Adrenal gland (tissue), 12 donors: ENCODE measurements around the gene DDI2. TPM values are rescaled to one million over a fixed set of nuclear protein-coding genes. Genes with fewer than 3 reads are reported as not detected.
A peak's percentile ranks its signal among the peaks of the same experiment; 100 is the strongest.

Source experiments
- DNase-seq, 7 donors: peaks; one replicate each; pipeline ENCODE4 v3.0.0-alpha.2; 2019 to 2020
- H3K27ac ChIP-seq, 5 donors: fragments of 200-600 bp; sonication (generic) in 4 of 5; 1 replicate in 3 of 5; 2 replicates in 2 of 5; pipeline versions ENCODE4 v1.5.1 to v1.8.0; 2016 to 2020; ENCODE audit warnings: mild to moderate bottlenecking in 1 of 5
- H3K27me3 ChIP-seq: fragments of 200-600 bp; 2 replicates; pipeline ENCODE4 v1.8.0; 2021
- H3K36me3 ChIP-seq, 2 donors: fragments of 200-600 bp; replicated peaks in 1 of 2; 1 replicate in 1 of 2; 2 replicates in 1 of 2; pipeline versions ENCODE4 v1.5.1 to v1.8.0; 2018 to 2022
- H3K4me1 ChIP-seq, 2 donors: fragments of 200-600 bp; replicated peaks in 1 of 2; 1 replicate in 1 of 2; 2 replicates in 1 of 2; pipeline versions ENCODE4 v1.5.1 to v1.8.0; 2018 to 2021
- H3K4me3 ChIP-seq, 4 donors: fragments of 200-600 bp; sonication (generic) in 3 of 4; one replicate each; pipeline ENCODE4 v1.5.1; 2016 to 2018
- H3K9me3 ChIP-seq, 3 donors: fragments of 200-600 bp; sonication (generic) in 1 of 3; replicated peaks in 1 of 3; 1 replicate in 2 of 3; 2 replicates in 1 of 3; pipeline versions ENCODE4 v1.5.1 to v1.8.0; 2016 to 2021
- CTCF ChIP-seq, 6 experiments: fragments of 450-650 bp in 4 of 6; fragments of 200-600 bp in 2 of 6; sonication (generic) in 1 of 6; IDR thresholded peaks; 1 replicate in 5 of 6; 2 replicates in 1 of 6; pipeline versions ENCODE4 v1.5.1 to v1.8.0; 2016 to 2021; ENCODE audit warnings: antibody characterized with exemption in 6 of 6, mild to moderate bottlenecking in 2 of 6, moderate library complexity in 1 of 6
- POLR2A ChIP-seq, 2 donors: fragments of 450-650 bp; IDR thresholded peaks; one replicate each; pipeline ENCODE4 v1.6.1; 2017; ENCODE audit warnings: antibody characterized with exemption in 2 of 2, mild to moderate bottlenecking in 2 of 2, moderate library complexity in 1 of 2
- WGBS, 4 donors: extraction: QIAGEN DNeasy Blood & Tissue Kit in 2 of 4; methylation state at CpG; one replicate each; pipeline versions ENCODE4 v1.1.5 to v1.1.7; 2013 to 2017; 5-methylcytosine and 5-hydroxymethylcytosine counted together
- intact Hi-C, 2 donors: fragments of 100-400 bp; cut with DNase I; formaldehyde crosslinking; loops; one replicate each; pipeline versions ENCODE4 v1.14.1 to v1.15.0; 2022 to 2023
- polyA plus RNA-seq, 3 donors: library from polyadenylated mRNA; stranded (reverse); fragments of 200-250 nt in 2 of 3; fragments of 350-450 nt in 1 of 3; fragmentation: Illumina TruSeq in 1 of 3; extraction: RNeasy Lipid Tissue Mini Kit (QIAGEN cat#74804) in 1 of 3; gene quantifications; one replicate each; pipeline ENCODE4 v1.2.3, GENCODE V29; 2013 to 2014
- total RNA-seq, 9 donors: library from RNA; depleted of rRNA in 4 of 9; stranded (reverse); fragments of >200 nt in 4 of 9; fragments of 120-200 nt in 1 of 9; fragmentation: NEBNext Ultra II Directional in 1 of 9; extraction: Animal tissue kit (Norgen Biotek cat#: 25700) in 1 of 9; gene quantifications; one replicate each; pipeline versions ENCODE4 v1.1.0 to v1.2.4, GENCODE V29; 2013 to 2023
- donor health status: healthy with polysubstance abuse.
- donor health status: Bipolar disorder and iron deficiency.
- donor health status: DM: yes; HTN: yes; CAD: no.
- donor health status: DM: no; HTN: no; CAD: no.
- donor health status: DM: no; HTN: no; CAD: no.
- donor health status: DM: yes; HTN: yes; CAD: no.

Gene DDI2
- total and polyA plus RNA-seq, 12 donors = 5.3 to 46.3 (median 27.2) TPM

- WGBS, 4 donors = 92 to 97% (median 94%) methylated on average over 3 to 11 of the region's 11 CpGs
- DNase-seq = no peak
- intact Hi-C loops = no loop called here
- no peak overlapping the region for H3K4me3 ChIP-seq
- H3K27me3 ChIP-seq = no peaks in the 10 kb centered on the region
- no peaks in the 10 kb centered on the region for H3K9me3 ChIP-seq
- H3K36me3 ChIP-seq = no peaks in the 10 kb centered on the region
- H3K4me1 ChIP-seq = peaks cover 21 to 41% of the 10 kb centered on the region in 2 donors
- TF ChIP-seq POLR2A (IDR thresholded peaks at IDR 0.05) = no peak
- no peak for TF ChIP-seq CTCF (IDR thresholded peaks at IDR 0.05)
- peak overlapping the region in 1 of 5 donors; percentile 95 for H3K27ac ChIP-seq
These were observed 87.9 kb downstream of the DDI2 start for GRCh38 chr1:15705184-15705566.

GRCh38 chr1:15706751-15707150 lies 89.5 kb downstream of the DDI2 start:
- H3K36me3 ChIP-seq = no peaks in the 10 kb centered on the region
- no peak overlapping the region for H3K27ac ChIP-seq
- TF ChIP-seq CTCF (IDR thresholded peaks at IDR 0.05) (no peak), POLR2A (IDR thresholded peaks at IDR 0.05) (no peak)
- H3K4me3 ChIP-seq = no peak overlapping the region
- 88 to 94% (median 91%) methylated on average over 5 to 7 of the region's 7 CpGs for WGBS, 4 donors
- H3K27me3 ChIP-seq = no peaks in the 10 kb centered on the region
- H3K9me3 ChIP-seq = no peaks in the 10 kb centered on the region
- DNase-seq = no peak
- intact Hi-C loops = no loop called here
- H3K4me1 ChIP-seq = peaks cover 21 to 34% of the 10 kb centered on the region in 2 donors

- TF ChIP-seq CTCF (IDR thresholded peaks at IDR 0.05) = no peak
- TF ChIP-seq POLR2A (IDR thresholded peaks at IDR 0.05) = no peak
- WGBS, 4 donors = 72 to 92% (median 84%) methylated on average over 7 to 8 of the region's 8 CpGs
- Histone ChIP-seq H3K27ac (no peak overlapping the region), H3K4me3 (no peak overlapping the region), H3K4me1 (peaks cover 21 to 30% of the 10 kb centered on the region in 2 donors), H3K9me3 (no peaks in the 10 kb centered on the region), H3K27me3 (no peaks in the 10 kb centered on the region), H3K36me3 (no peaks in the 10 kb centered on the region)
- intact Hi-C loops = no loop called here
- no peak for DNase-seq
These were observed 90.1 kb downstream of the DDI2 start for GRCh38 chr1:15707239-15707925.

GRCh38 chr1:15708486-15709137 lies 91.4 kb downstream of the DDI2 start:
- 78 to 83% (median 81%) methylated on average over 15 of the region's 15 CpGs for WGBS, 4 donors
- intact Hi-C loops = no loop called here
- no peaks in the 10 kb centered on the region for H3K27me3 ChIP-seq
- no peaks in the 10 kb centered on the region for H3K9me3 ChIP-seq
- TF ChIP-seq CTCF (IDR thresholded peaks at IDR 0.05) (no peak), POLR2A (IDR thresholded peaks at IDR 0.05) (no peak)
- no peak for DNase-seq
- H3K36me3 ChIP-seq = no peaks in the 10 kb centered on the region
- peaks cover 12 to 18% of the 10 kb centered on the region in 2 donors for H3K4me1 ChIP-seq
- no peak overlapping the region for H3K27ac ChIP-seq
- no peak overlapping the region for H3K4me3 ChIP-seq
